Testis (tissue), 3 donors: ENCODE data around the gene GSX2. TPM values are rescaled to one million over a fixed set of nuclear protein-coding genes. Genes with fewer than 3 reads are reported as not detected.

Experiments used
- DNase-seq: peaks from one replicate; pipeline ENCODE4 v3.0.0-alpha.2; 2019
- H3K27ac ChIP-seq, 2 donors: fragments of 200-600 bp; sonication (generic); one replicate each; pipeline ENCODE4 v1.5.1; 2019
- H3K27me3 ChIP-seq: fragments of 200-600 bp; sonication (generic); one replicate; pipeline ENCODE4 v1.5.1; 2019
- H3K36me3 ChIP-seq: fragments of 200-600 bp; sonication (generic); one replicate; pipeline ENCODE4 v1.5.1; 2017; ENCODE audit warnings: low read depth; ENCODE audit errors: missing control alignments
- H3K4me1 ChIP-seq: fragments of 200-600 bp; sonication (generic); one replicate; pipeline ENCODE4 v1.5.1; 2019
- H3K4me3 ChIP-seq, 2 donors: fragments of 200-600 bp; sonication (generic); one replicate each; pipeline ENCODE4 v1.5.1; 2017 to 2019
- H3K9me3 ChIP-seq: fragments of 200-600 bp; sonication (generic); one replicate; pipeline ENCODE4 v1.5.1; 2017
- POLR2A ChIP-seq: fragments of 450-650 bp; IDR thresholded peaks from one replicate; pipeline ENCODE4 v1.6.1; 2017; ENCODE audit warnings: antibody characterized with exemption, mild to moderate bottlenecking, moderate library complexity
- WGBS, 2 donors: methylation state at CpG; one replicate each; pipeline ENCODE4 v1.1.5; 2018; 5-methylcytosine and 5-hydroxymethylcytosine counted together
- intact Hi-C: fragments of 100-400 bp; cut with DNase I; formaldehyde crosslinking; loops from one replicate; pipeline ENCODE4 v1.15.1; 2023; ENCODE audit warnings: low total_unique reads
- polyA plus RNA-seq: library from polyadenylated mRNA; stranded (reverse); fragments of 350-450 nt; fragmentation: Illumina TruSeq; extraction: RNeasy Lipid Tissue Mini Kit (QIAGEN cat#74804); gene quantifications from one replicate; pipeline ENCODE4 v1.2.3, GENCODE V29; 2014; ENCODE audit warnings: low read depth, low replicate concordance; ENCODE audit not compliant: insufficient read depth
- total RNA-seq, 2 donors: library from RNA; depleted of rRNA; stranded (reverse); fragments of >200 nt; gene quantifications; one replicate each; pipeline ENCODE4 v1.2.3, GENCODE V29; 2016
- TF ChIP-seq, protein P1 (sequence below), 3 experiments: fragments of 450-650 bp in 2 of 3; fragments of 200-600 bp in 1 of 3; sonication (generic) in 1 of 3; IDR thresholded peaks; one replicate each; pipeline ENCODE4 v1.5.1; 2016 to 2019; ENCODE audit warnings: antibody characterized with exemption in 3 of 3, mild to moderate bottlenecking in 2 of 3, moderate library complexity in 1 of 3

Gene GSX2
- total and polyA plus RNA-seq, 3 donors from 2014 or later, result 1.1 to 2.0 (median 1.8) TPM

DNA sequence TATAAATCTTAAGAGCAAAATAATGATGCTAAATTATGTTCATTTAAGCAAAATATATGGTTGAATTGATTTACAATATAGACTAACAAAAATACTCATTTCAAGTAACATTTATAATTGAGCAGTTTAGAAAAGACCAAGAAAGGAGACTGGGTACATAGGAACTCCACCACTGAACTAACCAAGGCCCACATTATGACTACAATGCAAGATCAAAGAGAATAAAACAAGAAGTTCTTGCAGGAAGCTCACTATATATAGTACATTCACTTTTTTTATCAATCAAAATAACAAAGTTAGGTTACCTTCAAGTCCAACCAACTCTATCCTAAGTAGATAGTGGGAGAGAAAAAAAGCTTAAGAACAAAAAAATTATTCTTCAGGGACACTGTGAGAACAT is 43.6 kb upstream of the GSX2 start:
- Histone ChIP-seq H3K4me1 (peaks cover 15% of the 10 kb centered on the region), H3K9me3 (no peaks in the 10 kb centered on the region)
- no peak for TF ChIP-seq POLR2A
- TF ChIP-seq, protein P1, sequence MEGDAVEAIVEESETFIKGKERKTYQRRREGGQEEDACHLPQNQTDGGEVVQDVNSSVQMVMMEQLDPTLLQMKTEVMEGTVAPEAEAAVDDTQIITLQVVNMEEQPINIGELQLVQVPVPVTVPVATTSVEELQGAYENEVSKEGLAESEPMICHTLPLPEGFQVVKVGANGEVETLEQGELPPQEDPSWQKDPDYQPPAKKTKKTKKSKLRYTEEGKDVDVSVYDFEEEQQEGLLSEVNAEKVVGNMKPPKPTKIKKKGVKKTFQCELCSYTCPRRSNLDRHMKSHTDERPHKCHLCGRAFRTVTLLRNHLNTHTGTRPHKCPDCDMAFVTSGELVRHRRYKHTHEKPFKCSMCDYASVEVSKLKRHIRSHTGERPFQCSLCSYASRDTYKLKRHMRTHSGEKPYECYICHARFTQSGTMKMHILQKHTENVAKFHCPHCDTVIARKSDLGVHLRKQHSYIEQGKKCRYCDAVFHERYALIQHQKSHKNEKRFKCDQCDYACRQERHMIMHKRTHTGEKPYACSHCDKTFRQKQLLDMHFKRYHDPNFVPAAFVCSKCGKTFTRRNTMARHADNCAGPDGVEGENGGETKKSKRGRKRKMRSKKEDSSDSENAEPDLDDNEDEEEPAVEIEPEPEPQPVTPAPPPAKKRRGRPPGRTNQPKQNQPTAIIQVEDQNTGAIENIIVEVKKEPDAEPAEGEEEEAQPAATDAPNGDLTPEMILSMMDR (IDR thresholded peaks at IDR 0.05), result no peak

DNA sequence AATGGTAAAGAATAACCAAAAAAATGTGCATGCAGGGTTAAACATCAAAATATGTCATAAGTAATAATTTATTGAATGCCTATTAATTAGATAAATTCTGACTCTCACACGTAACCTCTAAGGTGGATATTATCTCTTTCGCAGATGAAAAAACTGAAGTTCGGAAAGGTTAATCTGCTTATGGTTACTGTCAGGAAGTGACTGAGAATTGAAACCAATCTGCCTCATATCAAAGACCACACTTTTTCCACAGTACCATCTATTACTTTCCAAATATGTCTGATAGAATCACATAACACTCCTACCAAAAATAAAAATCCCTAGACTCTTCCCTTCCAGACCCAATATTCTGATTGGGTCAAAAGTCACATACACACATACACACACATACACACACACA is 41.8 kb upstream of the GSX2 start:
- no peak for TF ChIP-seq POLR2A
- TF ChIP-seq, protein P1 (IDR thresholded peaks at IDR 0.05), result no peak
- H3K4me3 ChIP-seq, result no peak overlapping the region
- H3K27me3 ChIP-seq, result no peaks in the 10 kb centered on the region
- no peaks in the 10 kb centered on the region for H3K9me3 ChIP-seq
- H3K36me3 ChIP-seq, result no peaks in the 10 kb centered on the region
- intact Hi-C loops, result no loop called here
- H3K4me1 ChIP-seq, result peaks cover 23% of the 10 kb centered on the region
- 71 to 73% methylated on average over 3 of the region's 3 CpGs for WGBS, 2 donors
- H3K27ac ChIP-seq, result no peak overlapping the region
- DNase-seq, result no peak

More for the DNA sequence above, 43.6 kb upstream of the GSX2 start:
- intact Hi-C loops, result no loop called here
- Histone ChIP-seq H3K27ac (no peak overlapping the region), H3K27me3 (no peaks in the 10 kb centered on the region), H3K36me3 (no peaks in the 10 kb centered on the region), H3K4me3 (no peak overlapping the region)
- DNase-seq, result no peak

DNA sequence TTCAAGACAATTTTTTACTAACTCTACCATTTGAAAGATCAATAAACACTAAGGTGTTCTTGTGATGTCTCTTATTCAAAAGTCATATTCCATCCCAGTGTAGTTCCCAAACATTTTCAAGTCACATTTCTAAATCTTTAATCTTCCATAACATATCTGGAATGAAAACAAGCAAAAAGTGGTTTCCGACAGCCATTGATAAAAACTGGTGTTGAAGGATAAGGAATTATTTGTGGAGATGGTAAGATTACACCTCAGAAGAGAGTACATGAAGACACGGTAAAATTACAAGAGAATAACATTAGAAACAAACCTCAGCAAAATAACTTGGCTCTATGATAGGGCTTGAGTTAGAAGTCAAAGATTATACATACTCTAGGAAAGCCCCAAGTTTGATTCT is 39.8 kb upstream of the GSX2 start:
- no peak for DNase-seq
- 52 to 55% methylated on average over 2 of the region's 2 CpGs for WGBS, 2 donors
- TF ChIP-seq, protein P1 (IDR thresholded peaks at IDR 0.05), result no peak
- no peak for TF ChIP-seq POLR2A
- Histone ChIP-seq H3K9me3 (no peaks in the 10 kb centered on the region), H3K27ac (peak overlapping the region in 1 of 2 donors; percentile 31), H3K27me3 (no peaks in the 10 kb centered on the region), H3K4me3 (no peak overlapping the region), H3K4me1 (peaks cover 25% of the 10 kb centered on the region), H3K36me3 (no peaks in the 10 kb centered on the region)
- intact Hi-C loops, result no loop called here

DNA sequence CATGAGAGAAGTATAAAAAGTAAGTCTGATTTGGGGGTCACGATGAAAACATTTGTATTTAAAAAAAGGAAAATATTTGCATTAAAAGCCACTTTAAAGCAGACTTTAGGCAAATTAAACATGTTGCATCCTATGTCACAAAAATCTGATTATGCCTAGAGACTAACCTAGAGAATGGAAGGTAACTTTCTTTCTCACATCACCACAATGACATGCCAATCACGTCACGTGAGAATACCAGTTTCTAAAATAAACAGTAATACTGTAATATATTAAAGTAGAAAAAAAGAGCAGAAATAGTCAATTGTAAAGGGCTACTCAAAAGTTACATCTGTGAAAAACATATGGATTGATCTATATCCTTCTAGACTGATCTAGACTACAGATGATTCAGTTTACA is 38.9 kb upstream of the GSX2 start:
- TF ChIP-seq, protein P1 (IDR thresholded peaks at IDR 0.05), result no peak
- TF ChIP-seq POLR2A, result no peak
- Histone ChIP-seq H3K9me3 (no peaks in the 10 kb centered on the region), H3K4me1 (peaks cover 35% of the 10 kb centered on the region), H3K4me3 (no peak overlapping the region), H3K27ac (no peak overlapping the region), H3K36me3 (no peaks in the 10 kb centered on the region), H3K27me3 (no peaks in the 10 kb centered on the region)
- no peak for DNase-seq
- WGBS, 2 donors, result 59 to 68% methylated on average over 3 of the region's 3 CpGs
- intact Hi-C loops, result no loop called here

DNA sequence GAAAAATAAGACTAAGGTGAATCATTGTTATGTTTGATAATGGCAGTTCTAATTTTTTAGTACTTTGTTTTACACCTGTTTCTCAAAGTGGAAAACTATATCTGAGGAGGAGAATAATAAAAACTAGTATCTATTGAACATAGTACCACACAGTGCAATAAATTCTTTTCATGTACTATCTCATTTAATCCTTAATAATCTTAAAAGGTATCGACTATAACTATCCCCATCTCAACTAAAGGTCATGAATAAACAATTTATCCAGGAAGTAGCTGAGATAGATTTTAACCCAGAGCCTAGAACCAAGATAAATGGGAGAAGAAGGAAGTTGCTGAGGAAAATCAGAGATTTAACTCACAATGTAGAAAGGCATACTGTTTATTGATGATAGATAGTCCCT is 38.1 kb upstream of the GSX2 start:
- H3K27ac ChIP-seq, result peak overlapping the region; percentile 96 to 100
- no peaks in the 10 kb centered on the region for H3K36me3 ChIP-seq
- DNase-seq, result no peak
- no peaks in the 10 kb centered on the region for H3K27me3 ChIP-seq
- peaks cover 38% of the 10 kb centered on the region for H3K4me1 ChIP-seq
- intact Hi-C loops, result no loop called here
- H3K9me3 ChIP-seq, result no peaks in the 10 kb centered on the region
- 56 to 69% methylated on average over 1 of the region's 1 CpG for WGBS, 2 donors
- peak overlapping the region; percentile 80 to 98 for H3K4me3 ChIP-seq
- TF ChIP-seq, protein P1 (IDR thresholded peaks at IDR 0.05), result no peak
- no peak for TF ChIP-seq POLR2A
